A673 (cell line): ENCODE measurements around the gene OR1N1. TPM values are rescaled to one million over a fixed set of nuclear protein-coding genes. Genes with fewer than 3 reads are reported as not detected.

Experiments
- BruUV-seq: library from RNA; stranded (reverse); fragments of 400-500 nt; replicated peaks from 2 replicates; lab custom pipeline; 2021; lab: Mats Ljungman, UMichigan
- CTCF ChIA-PET: fragments of 300-600 bp; sonication (Branson Sonifier 250); formaldehyde crosslinking; loops from one replicate; lab custom pipeline; 2022; ENCODE audit warnings: antibody characterized with exemption; lab: Charles Lee
- POLR2A ChIA-PET: fragments of 300-600 bp; sonication (Branson Sonifier 250); formaldehyde crosslinking; loops from one replicate; lab custom pipeline; 2022; ENCODE audit warnings: antibody characterized with exemption; ENCODE audit not compliant: low non-redundant PET; lab: Charles Lee
- DNase-seq: peaks from one replicate; pipeline ENCODE4 v3.0.0-alpha.2; 2015; ENCODE audit warnings: low spot score
- H3K27ac ChIP-seq: fragments of 200-600 bp; sonication (generic); 2 replicates; pipeline ENCODE4 v1.5.1; 2016; ENCODE audit warnings: mixed run types, low read depth, mild to moderate bottlenecking, mixed read lengths, antibody characterized with exemption, low read length; ENCODE audit not compliant: poor library complexity, severe bottlenecking
- H3K27me3 ChIP-seq: fragments of 200-600 bp; sonication (generic); replicated peaks from 2 replicates; pipeline ENCODE4 v1.6.1; 2017; ENCODE audit warnings: mixed run types, low read depth, mild to moderate bottlenecking, mixed read lengths, antibody characterized with exemption, low read length; ENCODE audit not compliant: insufficient read depth, poor library complexity
- H3K36me3 ChIP-seq: fragments of 200-600 bp; sonication (generic); 2 replicates; pipeline ENCODE4 v1.6.1; 2016; ENCODE audit warnings: mixed run types, mild to moderate bottlenecking, mixed read lengths, antibody characterized with exemption, low read length; ENCODE audit not compliant: insufficient read depth, poor library complexity, severe bottlenecking
- H3K4me1 ChIP-seq: fragments of 200-600 bp; sonication (generic); 2 replicates; pipeline ENCODE4 v1.6.1; 2017; ENCODE audit warnings: mixed run types, mild to moderate bottlenecking, mixed read lengths, antibody characterized with exemption, low read length; ENCODE audit not compliant: insufficient read depth, poor library complexity, severe bottlenecking
- H3K4me3 ChIP-seq: fragments of 200-600 bp; sonication (generic); 2 replicates; pipeline ENCODE4 v1.5.1; 2016; ENCODE audit warnings: low read depth, mixed run types, mild to moderate bottlenecking, mixed read lengths, low read length; ENCODE audit not compliant: poor library complexity, severe bottlenecking
- H3K9me3 ChIP-seq: fragments of 200-600 bp; sonication (generic); 2 replicates; pipeline ENCODE4 v1.6.1; 2016; ENCODE audit warnings: mixed run types, low read depth, mild to moderate bottlenecking, mixed read lengths, antibody characterized with exemption, low read length; ENCODE audit not compliant: poor library complexity, severe bottlenecking
- EZH2 ChIP-seq: fragments of 200-600 bp; sonication (generic); IDR thresholded peaks from 2 replicates; pipeline ENCODE4 v1.6.1; 2017; ENCODE audit warnings: borderline replicate concordance, low read depth, mild to moderate bottlenecking, mixed read lengths, antibody characterized with exemption, low read length; ENCODE audit not compliant: poor library complexity, severe bottlenecking
- intact Hi-C: fragments of 100-400 bp; cut with micrococcal nuclease; formaldehyde crosslinking; loops from one replicate; pipeline ENCODE4 v1.10.0; 2022; ENCODE audit not compliant: unreplicated experiment
- total RNA-seq: library from RNA; stranded (reverse); gene quantifications from 2 replicates; pipeline ENCODE4 v1.2.3, GENCODE V29; 2021
- TF ChIP-seq, protein P1 (sequence below): fragments of 300-800, 200-600 bp; sonication (generic); conservative IDR thresholded peaks from 2 replicates; pipeline ENCODE4 v1.5.1; 2017; ENCODE audit warnings: low read depth, mild to moderate bottlenecking, antibody characterized with exemption, low read length, moderate library complexity, mixed read lengths

The OR1N1 gene
- total RNA-seq, 1 experiment from 2014 or later: not detected

- Histone ChIP-seq H3K4me3 (no peak within 1 kb of the TSS), H3K9me3 (no peaks in the 10 kb centered on the region), H3K27me3 (peaks cover 41% of the 10 kb centered on the region), H3K36me3 (no peaks in the 10 kb centered on the region), H3K27ac (no peak within 1 kb of the TSS), H3K4me1 (no peaks in the 10 kb centered on the region)
- POLR2A ChIA-PET: no interaction called here
- CTCF ChIA-PET: no interaction called here
- TF ChIP-seq EZH2: no peak
- TF ChIP-seq, protein P1, sequence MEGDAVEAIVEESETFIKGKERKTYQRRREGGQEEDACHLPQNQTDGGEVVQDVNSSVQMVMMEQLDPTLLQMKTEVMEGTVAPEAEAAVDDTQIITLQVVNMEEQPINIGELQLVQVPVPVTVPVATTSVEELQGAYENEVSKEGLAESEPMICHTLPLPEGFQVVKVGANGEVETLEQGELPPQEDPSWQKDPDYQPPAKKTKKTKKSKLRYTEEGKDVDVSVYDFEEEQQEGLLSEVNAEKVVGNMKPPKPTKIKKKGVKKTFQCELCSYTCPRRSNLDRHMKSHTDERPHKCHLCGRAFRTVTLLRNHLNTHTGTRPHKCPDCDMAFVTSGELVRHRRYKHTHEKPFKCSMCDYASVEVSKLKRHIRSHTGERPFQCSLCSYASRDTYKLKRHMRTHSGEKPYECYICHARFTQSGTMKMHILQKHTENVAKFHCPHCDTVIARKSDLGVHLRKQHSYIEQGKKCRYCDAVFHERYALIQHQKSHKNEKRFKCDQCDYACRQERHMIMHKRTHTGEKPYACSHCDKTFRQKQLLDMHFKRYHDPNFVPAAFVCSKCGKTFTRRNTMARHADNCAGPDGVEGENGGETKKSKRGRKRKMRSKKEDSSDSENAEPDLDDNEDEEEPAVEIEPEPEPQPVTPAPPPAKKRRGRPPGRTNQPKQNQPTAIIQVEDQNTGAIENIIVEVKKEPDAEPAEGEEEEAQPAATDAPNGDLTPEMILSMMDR: no peak
- intact Hi-C loops: no loop called here
- no TSS peak for BruUV-seq
- no peak for DNase-seq
Measured at GRCh38 chr9:122518841-122519240, 8.3 kb downstream of the OR1N1 start, which contains the start of gene OR1J4. TSS of gene OR1J4 (plus strand) at chr9:122519141. CDS start at chr9:122519141, 0 bp downstream.

DNA sequence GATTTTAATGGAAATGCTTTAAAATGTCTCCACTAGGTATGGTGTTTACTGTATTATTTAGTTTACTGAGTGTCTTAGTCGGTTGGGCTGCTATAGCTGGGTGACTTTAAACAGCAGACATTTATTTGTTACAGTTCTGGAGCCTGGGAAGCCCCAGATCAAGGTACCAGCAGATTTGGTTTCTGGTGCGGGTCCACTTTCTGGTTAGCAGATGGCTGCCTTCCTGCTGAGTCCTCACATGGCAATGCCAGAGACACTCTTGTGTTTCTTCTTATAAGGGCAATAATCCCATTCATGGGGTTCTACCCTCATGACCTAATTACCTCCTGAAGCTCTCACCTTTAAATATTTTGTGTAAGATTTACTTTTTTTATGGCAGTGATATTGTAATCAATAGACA is 8.9 kb downstream of the OR1N1 start:
- no TSS peak for BruUV-seq
- Histone ChIP-seq H3K9me3 (no peaks in the 10 kb centered on the region), H3K27me3 (peaks cover 46% of the 10 kb centered on the region), H3K36me3 (no peaks in the 10 kb centered on the region), H3K4me3 (no peak overlapping the region), H3K4me1 (no peaks in the 10 kb centered on the region), H3K27ac (no peak overlapping the region)
- TF ChIP-seq, protein P1: no peak
- TF ChIP-seq EZH2: no peak
- ChIA-PET CTCF (no interaction called here), POLR2A (no interaction called here)
- no peak for DNase-seq
- intact Hi-C loops: no loop called here

DNA sequence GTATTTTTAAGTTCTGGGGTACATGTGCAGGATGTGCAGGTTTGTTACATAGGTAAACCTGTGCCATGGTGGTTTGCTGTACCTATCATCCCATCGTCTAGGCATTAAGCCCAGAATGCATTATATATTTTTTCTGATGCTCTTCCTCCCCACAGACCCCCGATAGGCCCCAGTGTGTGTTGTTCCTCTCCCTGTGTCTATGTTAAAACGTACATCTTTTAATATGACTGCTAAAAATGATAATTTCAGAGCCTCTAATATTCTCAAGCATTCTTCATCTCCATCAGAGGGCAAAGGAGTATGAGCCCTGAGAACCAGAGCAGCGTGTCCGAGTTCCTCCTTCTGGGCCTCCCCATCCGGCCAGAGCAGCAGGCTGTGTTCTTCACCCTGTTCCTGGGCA is 16.6 kb downstream of the OR1N1 start, which contains the start of gene OR1J2:
Gene OR1J2 (plus strand): TSS at position 301 of the 400 bp plus-strand sequence. CDS start 0 bp downstream, at position 301.
- ChIA-PET POLR2A (no interaction called here), CTCF (no interaction called here)
- no peak for DNase-seq
- Histone ChIP-seq H3K4me1 (no peaks in the 10 kb centered on the region), H3K9me3 (no peaks in the 10 kb centered on the region), H3K4me3 (no peak within 1 kb of the TSS), H3K27me3 (peaks cover 58% of the 10 kb centered on the region), H3K36me3 (no peaks in the 10 kb centered on the region), H3K27ac (no peak within 1 kb of the TSS)
- TF ChIP-seq EZH2: no peak
- TF ChIP-seq, protein P1: no peak
- no TSS peak for BruUV-seq
- intact Hi-C loops: no loop called here
